ENCODE measurements around the gene PRSS16. TPM values are rescaled to one million over a fixed set of nuclear protein-coding genes. Genes with fewer than 3 reads are reported as not detected.
A peak's percentile ranks its signal among the peaks of the same experiment; 100 is the strongest.

The PRSS16 gene
- total RNA-seq, 1 experiment from 2014 or later: 16.4 TPM

- peaks cover 7% of the 10 kb centered on the region for H3K27me3 Mint-ChIP-seq (ENCODE audit: insufficient read depth, unreplicated experiment)
- peaks cover 16% of the 10 kb centered on the region for H3K4me1 Mint-ChIP-seq (ENCODE audit: low read depth, unreplicated experiment)
- no peak for TF ChIP-seq CTCF (IDR thresholded peaks at IDR 0.05; ENCODE audit: insufficient read depth in 1 of 2, low read depth in 1 of 2, low read length in 1 of 2, severe bottlenecking in 1 of 2, unreplicated experiment in 1 of 2)
- peak overlapping the region; percentile 41 for H3K4me3 ChIP-seq (ENCODE audit: low read depth, low read length)
- peak; percentile 64 to 73 for DNase-seq
- POLR2A ChIA-PET: interaction anchor here (0.6 to 1.1 kb wide), 6 partner anchors 15 to 542 kb away, joined by 4 to 9 read pairs (median 4); a partner anchor contains a TSS
- H3K27ac Mint-ChIP-seq (ENCODE audit: unreplicated experiment): peak overlapping the region; percentile 77
- CTCF ChIA-PET: interaction anchor here (0.6 to 1.3 kb wide), 5 partner anchors 45 to 1071 kb away, joined by 3 to 6 read pairs (median 5); partner anchors contain the start of gene ZNF184
- BruUV-seq (replicated peaks): no TSS peak
- no peaks in the 10 kb centered on the region for H3K9me3 ChIP-seq
- H3K36me3 Mint-ChIP-seq (ENCODE audit: insufficient read depth, unreplicated experiment): peaks cover 34% of the 10 kb centered on the region
- intact Hi-C loops (cut with micrococcal nuclease; ENCODE audit: unreplicated experiment): loop anchor here (2.0 to 5.0 kb wide), 4 partner anchors 109 to 391 kb away; no protein-coding TSS in a partner anchor
- no peaks in the 10 kb centered on the region for H3K9me3 Mint-ChIP-seq (ENCODE audit: unreplicated experiment)
- peak overlapping the region; percentile 97 for H3K4me3 Mint-ChIP-seq (ENCODE audit: unreplicated experiment)
- 0 out of 2 replicates have a peak, but pooled peaks cover 5% of the 10 kb centered on the region for H3K4me1 ChIP-seq
- no peaks in the 10 kb centered on the region for H3K36me3 ChIP-seq (ENCODE audit: control insufficient read depth, insufficient read depth, low read length)
- no peaks in the 10 kb centered on the region for H3K27me3 ChIP-seq (replicated peaks; ENCODE audit: control insufficient read depth, insufficient read depth, low read length)
These were observed 48.7 kb downstream of the PRSS16 start for GRCh38 chr6:27296106-27296783.

- Mint-ChIP-seq H3K9me3 (ENCODE audit: unreplicated experiment) (no peaks in the 10 kb centered on the region), H3K27ac (ENCODE audit: unreplicated experiment) (peak overlapping the region; percentile 79), H3K36me3 (ENCODE audit: insufficient read depth, unreplicated experiment) (peaks cover 34% of the 10 kb centered on the region), H3K4me3 (ENCODE audit: unreplicated experiment) (peak overlapping the region; percentile 97), H3K4me1 (ENCODE audit: low read depth, unreplicated experiment) (peaks cover 16% of the 10 kb centered on the region), H3K27me3 (ENCODE audit: insufficient read depth, unreplicated experiment) (peaks cover 7% of the 10 kb centered on the region)
- 0 out of 2 replicates have a peak, but pooled peaks cover 5% of the 10 kb centered on the region for H3K4me1 ChIP-seq
- DNase-seq: no peak
- no peaks in the 10 kb centered on the region for H3K36me3 ChIP-seq (ENCODE audit: control insufficient read depth, insufficient read depth, low read length)
- no peak for TF ChIP-seq CTCF (IDR thresholded peaks at IDR 0.05; ENCODE audit: insufficient read depth in 1 of 2, low read depth in 1 of 2, low read length in 1 of 2, severe bottlenecking in 1 of 2, unreplicated experiment in 1 of 2)
- ChIA-PET POLR2A (interaction anchor here (0.6 kb wide), 1 partner anchor 17 kb away, joined by 9 read pairs; no protein-coding TSS in a partner anchor), CTCF (no interaction called here)
- H3K4me3 ChIP-seq (ENCODE audit: low read depth, low read length): no peak overlapping the region
- intact Hi-C loops (cut with micrococcal nuclease; ENCODE audit: unreplicated experiment): loop anchor here (2.0 to 5.0 kb wide), 4 partner anchors 110 to 390 kb away; no protein-coding TSS in a partner anchor
- H3K9me3 ChIP-seq: no peaks in the 10 kb centered on the region
- no TSS peak for BruUV-seq (replicated peaks)
- no peaks in the 10 kb centered on the region for H3K27me3 ChIP-seq (replicated peaks; ENCODE audit: control insufficient read depth, insufficient read depth, low read length)
These were observed 50.0 kb downstream of the PRSS16 start for GRCh38 chr6:27297484-27297856.

GRCh38 chr6:27297857-27298730 is 50.6 kb downstream of the PRSS16 start:
- H3K4me1 Mint-ChIP-seq (ENCODE audit: low read depth, unreplicated experiment): peaks cover 16% of the 10 kb centered on the region
- no peaks in the 10 kb centered on the region for H3K9me3 Mint-ChIP-seq (ENCODE audit: unreplicated experiment)
- Histone ChIP-seq H3K27me3 (replicated peaks; ENCODE audit: control insufficient read depth, insufficient read depth, low read length) (no peaks in the 10 kb centered on the region), H3K9me3 (no peaks in the 10 kb centered on the region), H3K36me3 (ENCODE audit: control insufficient read depth, insufficient read depth, low read length) (no peaks in the 10 kb centered on the region), H3K4me3 (ENCODE audit: low read depth, low read length) (0 out of 2 replicates have a peak overlapping the region, but pooled peaks have one; percentile 5), H3K4me1 (0 out of 2 replicates have a peak, but pooled peaks cover 3% of the 10 kb centered on the region)
- DNase-seq: peak; percentile 67 to 71
- H3K27me3 Mint-ChIP-seq (ENCODE audit: insufficient read depth, unreplicated experiment): peaks cover 7% of the 10 kb centered on the region
- no peak for TF ChIP-seq CTCF (IDR thresholded peaks at IDR 0.05; ENCODE audit: insufficient read depth in 1 of 2, low read depth in 1 of 2, low read length in 1 of 2, severe bottlenecking in 1 of 2, unreplicated experiment in 1 of 2)
- H3K4me3 Mint-ChIP-seq (ENCODE audit: unreplicated experiment): peak overlapping the region; percentile 97
- ChIA-PET CTCF (no interaction called here), POLR2A (interaction anchor here (0.6 kb wide), 1 partner anchor 18 kb away, joined by 9 read pairs; no protein-coding TSS in a partner anchor)
- H3K27ac Mint-ChIP-seq (ENCODE audit: unreplicated experiment): peak overlapping the region; percentile 79
- no TSS peak for BruUV-seq (replicated peaks)
- intact Hi-C loops (cut with micrococcal nuclease; ENCODE audit: unreplicated experiment): loop anchor here (2.0 to 5.0 kb wide), 4 partner anchors 111 to 389 kb away; no protein-coding TSS in a partner anchor
- peaks cover 33% of the 10 kb centered on the region for H3K36me3 Mint-ChIP-seq (ENCODE audit: insufficient read depth, unreplicated experiment)

Data from Caco-2 (cell line).